ENCODE measurements around the gene NDFIP1.
"Not testable (repeated sequence)": the region's sequence is repeated elsewhere in the genome, so short reads cannot be mapped to it uniquely, and the experiment has no call there.

The NDFIP1 gene

GRCh38 chr5:142087920-142088679 is 20.5 kb upstream of the NDFIP1 start:
- no peak for DNase-seq (ENCODE audit: extremely low spot score)
- ChIA-PET CTCF (no interaction called here), POLR2A (no interaction called here)
- TF ChIP-seq CTCF (IDR thresholded peaks at IDR 0.05; ENCODE audit: control extremely low read depth, extremely low read depth, low read depth, missing control alignments) = no peak

GRCh38 chr5:142088855-142089479 is 19.6 kb upstream of the NDFIP1 start:
- CTCF ChIA-PET; DNase-seq (ENCODE audit: extremely low spot score); POLR2A ChIA-PET: not testable (repeated sequence)

DNA sequence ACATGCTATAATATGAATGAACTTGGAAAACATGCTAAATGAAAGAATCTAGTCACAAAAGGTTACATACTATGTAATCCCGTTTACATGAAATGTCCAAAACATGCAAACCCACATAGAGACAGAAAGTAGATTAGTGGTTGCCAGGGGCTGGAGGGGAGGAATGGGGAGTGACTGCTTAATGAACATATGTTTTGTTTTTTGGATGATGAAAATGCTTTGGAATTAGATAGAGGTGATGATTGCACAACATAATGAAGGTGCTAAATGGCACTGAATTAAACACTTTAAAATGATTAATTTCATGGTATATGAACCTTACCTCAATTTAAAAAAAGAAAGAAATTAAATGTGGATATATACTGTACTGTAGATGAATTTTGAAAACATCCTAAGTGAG is 17.6 kb upstream of the NDFIP1 start:
- ChIA-PET POLR2A (no interaction called here), CTCF (no interaction called here)
- TF ChIP-seq CTCF (IDR thresholded peaks at IDR 0.05; ENCODE audit: control extremely low read depth, extremely low read depth, low read depth, missing control alignments) = no peak
- no peak for DNase-seq (ENCODE audit: extremely low spot score)

GRCh38 chr5:142091922-142092321 is 16.7 kb upstream of the NDFIP1 start:
- POLR2A ChIA-PET = no interaction called here
- no peak for TF ChIP-seq CTCF (IDR thresholded peaks at IDR 0.05; ENCODE audit: control extremely low read depth, extremely low read depth, low read depth, missing control alignments)
- DNase-seq (ENCODE audit: extremely low spot score) = no peak
- CTCF ChIA-PET = interaction anchor here (0.9 to 1.0 kb wide), 2 partner anchors 400 to 621 kb away, joined by 3 read pairs; no protein-coding TSS in a partner anchor

DNA sequence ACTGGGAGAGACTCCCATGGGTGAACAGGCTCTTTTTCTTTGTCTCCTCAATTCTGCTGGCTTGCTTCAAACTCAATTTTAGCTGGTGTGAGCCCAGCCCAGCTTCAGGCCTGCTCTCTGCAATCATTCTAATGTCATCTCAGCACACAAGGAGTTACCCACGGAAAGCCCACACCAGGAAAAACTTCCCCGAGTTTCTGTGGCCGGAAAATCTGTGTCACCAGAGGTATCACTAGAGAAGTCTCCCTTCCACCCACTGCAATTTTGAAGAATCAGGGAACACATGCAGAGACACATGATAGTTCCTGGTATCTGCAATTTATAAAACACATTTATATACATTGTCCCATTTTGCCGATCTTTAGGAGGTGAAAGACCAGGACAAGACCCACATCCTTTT is 13.5 kb upstream of the NDFIP1 start:
- TF ChIP-seq CTCF (IDR thresholded peaks at IDR 0.05; ENCODE audit: control extremely low read depth, extremely low read depth, low read depth, missing control alignments) = no peak
- CTCF ChIA-PET = interaction anchor here (1.3 to 2.1 kb wide), 3 partner anchors 26 to 81 kb away, joined by 3 to 5 read pairs (median 4); no protein-coding TSS in a partner anchor
- POLR2A ChIA-PET = no interaction called here
- no peak for DNase-seq (ENCODE audit: extremely low spot score)

DNA sequence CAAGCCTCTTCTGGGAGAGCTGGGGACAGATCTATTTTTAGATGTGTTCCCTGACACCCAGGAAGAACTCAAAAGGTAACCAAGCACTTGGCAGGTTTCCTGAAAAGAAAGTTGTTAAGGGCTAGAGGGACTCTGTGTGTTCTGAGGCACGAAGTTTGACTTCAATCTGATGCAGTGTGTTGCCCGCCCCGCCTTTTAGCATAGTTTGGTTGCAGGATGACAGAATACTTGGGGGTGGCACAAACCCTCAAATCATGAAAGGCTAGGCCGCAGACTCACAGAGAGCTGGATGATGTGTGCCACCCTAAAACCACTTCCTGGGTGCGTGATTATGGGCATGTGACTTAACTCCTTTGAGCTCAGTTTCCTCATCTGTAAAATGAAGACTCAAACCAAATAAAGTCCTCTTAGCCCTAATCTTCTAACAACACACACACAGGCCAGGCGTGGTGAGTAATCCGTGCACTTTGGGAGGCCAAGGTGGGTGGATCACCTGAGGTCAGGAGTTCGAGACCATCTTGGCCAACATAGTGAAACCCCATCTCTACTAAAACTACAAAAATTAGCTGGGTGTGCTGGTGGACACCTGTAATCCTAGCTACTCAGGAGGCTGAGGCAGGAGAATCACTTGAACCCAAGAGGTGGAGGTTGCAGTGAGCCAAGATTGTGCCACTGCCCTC is 12.8 kb upstream of the NDFIP1 start:
- DNase-seq (ENCODE audit: extremely low spot score) = no peak
- TF ChIP-seq CTCF (IDR thresholded peaks at IDR 0.05; ENCODE audit: control extremely low read depth, extremely low read depth, low read depth, missing control alignments) = no peak
- ChIA-PET CTCF (interaction anchor here (1.4 to 2.1 kb wide), 2 partner anchors 35 to 81 kb away, joined by 4 to 5 read pairs; no protein-coding TSS in a partner anchor), POLR2A (interaction anchor here (0.6 kb wide), 1 partner anchor 14 kb away, joined by 5 read pairs; no protein-coding TSS in a partner anchor)

Data from GM10248 (cell line).